Stimulated activated naive CD4-positive, alpha-beta T cell treated with Interleukin-2 at 50 U/mL for 16 hours (primary cell): ENCODE results near the gene ANKRD55.
"Not testable (repeated sequence)": the region's sequence is repeated elsewhere in the genome, so short reads cannot be mapped to it uniquely, and the experiment has no call there.

Experiments
- DNase-seq: peaks from one replicate; lab custom pipeline; 2025; lab: John Stamatoyannopoulos, UW

The ANKRD55 gene

GRCh38 chr5:56168066-56168478 lies 65.1 kb downstream of the ANKRD55 start:
- no peak for DNase-seq

GRCh38 chr5:56167519-56167918 lies 65.6 kb downstream of the ANKRD55 start:
- DNase-seq = no peak

- no peak for DNase-seq
These were observed 66.3 kb downstream of the ANKRD55 start for GRCh38 chr5:56166671-56167385.

- no peak for DNase-seq
These were observed 68.8 kb downstream of the ANKRD55 start for GRCh38 chr5:56164376-56164775.

GRCh38 chr5:56161927-56162326 lies 71.2 kb downstream of the ANKRD55 start:
- DNase-seq = no peak

- no peak for DNase-seq
These were observed 71.7 kb downstream of the ANKRD55 start for GRCh38 chr5:56161439-56161823.

- no peak for DNase-seq
These were observed 72.2 kb downstream of the ANKRD55 start for GRCh38 chr5:56160723-56161438.

- no peak for DNase-seq
These were observed 73.6 kb downstream of the ANKRD55 start for GRCh38 chr5:56159521-56159947.

GRCh38 chr5:56158331-56158960 lies 74.7 kb downstream of the ANKRD55 start:
- DNase-seq = no peak

- DNase-seq = not testable (repeated sequence)
These were observed 75.9 kb downstream of the ANKRD55 start for GRCh38 chr5:56157191-56157621.

GRCh38 chr5:56156585-56157190 lies 76.4 kb downstream of the ANKRD55 start:
- not testable (repeated sequence) for DNase-seq

- no peak for DNase-seq
These were observed 77.0 kb downstream of the ANKRD55 start for GRCh38 chr5:56155992-56156584.

- no peak for DNase-seq
These were observed 78.2 kb downstream of the ANKRD55 start for GRCh38 chr5:56154732-56155484.

GRCh38 chr5:56152437-56152836 lies 80.7 kb downstream of the ANKRD55 start:
- no peak for DNase-seq

- DNase-seq = not testable (repeated sequence)
These were observed 82.4 kb downstream of the ANKRD55 start for GRCh38 chr5:56150756-56151155.

GRCh38 chr5:56148453-56148971 lies 84.6 kb downstream of the ANKRD55 start:
- DNase-seq = no peak

GRCh38 chr5:56147659-56148230 lies 85.4 kb downstream of the ANKRD55 start:
- DNase-seq = no peak

- DNase-seq = no peak
These were observed 86.0 kb downstream of the ANKRD55 start for GRCh38 chr5:56147106-56147505.

- DNase-seq = no peak
These were observed 86.5 kb downstream of the ANKRD55 start for GRCh38 chr5:56146674-56147073.

- DNase-seq = no peak
These were observed 87.6 kb downstream of the ANKRD55 start for GRCh38 chr5:56145511-56145910.

GRCh38 chr5:56145106-56145505 lies 88.0 kb downstream of the ANKRD55 start:
- no peak for DNase-seq
